NCI-H1930 (cell line): ENCODE data around the gene PGLYRP3.

Experiments used
- DNase-seq, 2 experiments: peaks; one replicate each; lab custom pipeline; 2025; lab: John Stamatoyannopoulos, UW

PGLYRP3 gene

DNA sequence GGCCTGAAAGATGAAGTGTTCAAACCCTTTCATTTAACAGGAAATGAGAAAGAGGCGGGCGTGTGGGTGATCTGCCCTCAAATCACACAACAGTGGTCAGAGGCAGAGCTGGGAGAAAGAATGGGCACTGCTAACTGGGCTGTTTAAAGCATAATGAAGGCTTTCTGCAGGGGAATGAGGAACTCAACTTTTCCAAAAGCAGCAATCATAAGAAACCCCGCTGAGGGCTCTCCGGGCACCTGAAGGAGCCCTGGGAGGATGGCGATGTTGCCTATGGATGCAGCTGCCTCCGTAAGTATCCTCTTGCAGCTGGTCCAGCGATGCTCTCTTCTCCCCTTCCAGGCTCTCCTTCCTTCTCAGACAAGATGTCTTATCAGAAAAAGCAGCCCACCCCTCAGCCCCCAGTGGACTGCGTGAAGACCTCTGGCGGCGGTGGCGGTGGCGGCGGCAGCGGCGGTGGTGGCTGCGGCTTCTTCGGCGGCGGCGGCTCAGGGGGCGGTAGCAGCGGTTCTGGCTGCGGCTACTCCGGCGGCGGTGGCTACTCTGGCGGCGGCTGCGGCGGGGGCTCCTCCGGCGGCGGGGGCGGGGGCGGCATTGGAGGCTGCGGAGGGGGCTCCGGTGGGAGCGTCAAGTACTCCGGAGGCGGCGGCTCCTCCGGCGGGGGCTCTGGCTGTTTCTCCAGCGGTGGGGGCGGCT, 52.0 kb downstream of the PGLYRP3 start:
- no peak for DNase-seq

- DNase-seq: no peak
These were observed 53.4 kb downstream of the PGLYRP3 start, which contains the start of gene LORICRIN for GRCh38 chr1:153259387-153259786. Gene LORICRIN (plus strand): TSS chr1:153259687. CDS start chr1:153260950, 1,263 bp downstream.

- no peak for DNase-seq
These were observed 59.1 kb downstream of the PGLYRP3 start for GRCh38 chr1:153253693-153254092.

GRCh38 chr1:153253076-153253475, 59.7 kb downstream of the PGLYRP3 start:
- DNase-seq: no peak

DNA sequence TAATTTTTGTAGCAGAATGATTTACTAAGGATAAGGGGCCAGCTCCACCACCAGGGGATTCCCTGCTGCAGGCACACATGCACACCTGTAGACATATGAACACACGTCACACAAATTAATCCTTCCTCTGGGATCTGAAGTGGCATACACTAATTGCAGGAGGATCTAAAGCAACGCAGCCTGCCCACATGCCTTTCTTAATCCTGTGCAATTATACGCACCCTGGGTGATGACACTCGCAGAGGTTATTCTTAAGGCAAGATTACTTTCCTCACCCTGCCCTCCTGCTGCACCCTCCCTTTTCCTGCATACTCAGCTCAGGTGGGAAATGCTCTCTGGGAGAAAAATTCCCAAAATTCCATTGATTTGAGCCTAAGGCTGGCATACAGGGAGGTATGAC, 60.8 kb downstream of the PGLYRP3 start:
- no peak for DNase-seq

GRCh38 chr1:153251562-153251961, 61.2 kb downstream of the PGLYRP3 start:
- no peak for DNase-seq

DNA sequence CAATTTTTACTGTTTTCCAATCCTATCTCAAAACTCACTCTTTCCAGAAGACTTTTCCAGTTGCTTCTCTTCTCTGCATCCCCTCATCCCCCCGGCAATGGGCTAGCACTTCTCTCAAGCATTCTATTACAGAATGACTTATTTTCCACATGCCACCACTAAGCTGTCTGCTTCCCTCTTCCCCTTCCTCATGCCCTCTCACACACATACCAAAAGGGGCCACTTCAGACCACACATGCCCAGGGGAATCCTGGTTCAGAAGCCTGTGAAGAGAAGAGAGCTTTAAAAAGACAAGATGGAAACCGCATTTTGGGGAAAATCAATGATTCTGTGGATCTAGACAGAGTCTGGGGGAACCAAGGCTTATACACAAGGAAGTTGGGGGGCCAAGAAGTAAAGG, 61.7 kb downstream of the PGLYRP3 start:
- DNase-seq: no peak

- DNase-seq: no peak
These were observed 62.6 kb downstream of the PGLYRP3 start for GRCh38 chr1:153250166-153250565.

DNA sequence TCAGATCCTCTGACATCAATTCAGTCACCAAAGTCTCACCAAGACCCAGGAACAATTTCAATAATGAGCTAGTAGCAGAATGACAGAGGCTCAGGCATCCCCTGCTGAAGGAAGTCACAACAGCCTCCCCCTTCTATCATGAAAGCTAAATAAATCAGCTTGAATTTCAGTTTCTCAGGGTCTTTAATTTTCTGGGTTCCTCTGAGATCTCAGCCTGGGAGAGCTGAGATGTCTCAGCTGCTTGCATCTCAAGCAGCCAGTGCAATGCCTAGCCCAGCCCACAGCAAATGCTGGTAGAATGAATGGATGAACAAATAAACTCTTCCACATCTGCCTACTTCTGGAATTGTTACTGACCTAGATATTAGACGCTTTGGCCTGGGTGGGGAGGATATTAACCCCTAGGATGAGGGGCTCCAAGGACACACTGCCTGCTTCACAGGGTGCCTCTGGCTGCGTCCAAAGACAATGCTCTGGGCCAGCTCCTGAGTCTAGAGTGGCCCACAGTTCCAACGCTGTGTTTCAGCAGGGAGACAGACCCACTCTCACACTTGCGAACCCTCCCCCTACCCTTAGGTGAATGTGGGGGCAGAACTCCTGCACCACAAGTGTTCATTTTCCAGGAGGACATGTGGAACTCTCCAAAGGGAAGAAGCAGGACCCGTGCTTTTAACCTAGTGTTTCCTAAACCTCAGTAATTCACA, 64.4 kb downstream of the PGLYRP3 start:
- no peak for DNase-seq
